NCI-H2107 treated with DMSO at 0.1 percent for 48 hours (cell line): ENCODE data around the gene NAA38.

Source experiments
- DNase-seq: peaks from one replicate; lab custom pipeline; 2025; ENCODE audit not compliant: unreplicated experiment; lab: John Stamatoyannopoulos, UW

The NAA38 gene

GRCh38 chr17:7856811-7857712, at the start of gene NAA38:
NAA38 (minus strand) TSS chr17:7857559; CDS start chr17:7857463, 96 bp downstream.
- DNase-seq: peak; percentile 95

GRCh38 chr17:7903154-7904103, 46.1 kb upstream of the NAA38 start:
- DNase-seq: no peak

- no peak for DNase-seq
Measured at GRCh38 chr17:7897773-7898172, 40.4 kb upstream of the NAA38 start.

GRCh38 chr17:7897090-7897489, 39.7 kb upstream of the NAA38 start:
- DNase-seq: no peak

GRCh38 chr17:7894866-7895265, 37.5 kb upstream of the NAA38 start:
- no peak for DNase-seq

GRCh38 chr17:7894226-7894625, 36.9 kb upstream of the NAA38 start:
- no peak for DNase-seq

- no peak for DNase-seq
Measured at GRCh38 chr17:7893187-7893880, 36.0 kb upstream of the NAA38 start.

GRCh38 chr17:7889166-7889955, 32.0 kb upstream of the NAA38 start:
- DNase-seq: peak; percentile 43

GRCh38 chr17:7888184-7888920, 31.0 kb upstream of the NAA38 start, which contains the start of gene CHD3:
CHD3 (plus strand) TSS chr17:7888789; CDS start chr17:7889001, 212 bp downstream.
- peak; percentile 25 for DNase-seq

- DNase-seq: peak; percentile 97
Measured at GRCh38 chr17:7887482-7888183, 30.3 kb upstream of the NAA38 start.

- peak; percentile 89 for DNase-seq
Measured at GRCh38 chr17:7887038-7887481, 29.7 kb upstream of the NAA38 start.

- DNase-seq: peak; percentile 34
Measured at GRCh38 chr17:7886227-7887037, 29.1 kb upstream of the NAA38 start.

- peak; percentile 49 for DNase-seq
Measured at GRCh38 chr17:7885367-7886226, 28.2 kb upstream of the NAA38 start.

- DNase-seq: no peak
Measured at GRCh38 chr17:7884581-7885366, 27.4 kb upstream of the NAA38 start.

- no peak for DNase-seq
Measured at GRCh38 chr17:7883781-7884386, 26.5 kb upstream of the NAA38 start.

GRCh38 chr17:7882629-7883028, 25.3 kb upstream of the NAA38 start:
- no peak for DNase-seq
